Fibroblast of villous mesenchyme (primary cell): ENCODE measurements around the gene WARS2. TPM values are rescaled to one million over a fixed set of nuclear protein-coding genes. Genes with fewer than 3 reads are reported as not detected.

ENCODE experiments used
- DNase-seq: peaks from one replicate; pipeline ENCODE4 v3.0.0-alpha.2; 2010; ENCODE audit warnings: low read depth
- H3K4me3 ChIP-seq: 2 replicates; pipeline ENCODE4 v1.5.1; 2011; ENCODE audit warnings: low read depth, mild to moderate bottlenecking, low read length
- CTCF ChIP-seq: IDR thresholded peaks from 2 replicates; pipeline ENCODE4 v1.5.1; 2012; ENCODE audit warnings: low read depth, mild to moderate bottlenecking, low read length; ENCODE audit not compliant: insufficient read depth
- total RNA-seq: library from RNA; depleted of rRNA; stranded (reverse); fragments of >200 nt; gene quantifications from 2 replicates; pipeline ENCODE4 v1.2.3, GENCODE V29; 2012

The WARS2 gene
- total RNA-seq, 1 donor, result 20.3 TPM

GRCh38 chr1:118999348-119000071 lies 140.9 kb downstream of the WARS2 start:
- H3K4me3 ChIP-seq, result no peak overlapping the region
- no peak for TF ChIP-seq CTCF
- no peak for DNase-seq

GRCh38 chr1:118998171-118998570 lies 142.3 kb downstream of the WARS2 start:
- TF ChIP-seq CTCF, result no peak
- no peak overlapping the region for H3K4me3 ChIP-seq
- DNase-seq, result no peak

- no peak for TF ChIP-seq CTCF
- H3K4me3 ChIP-seq, result no peak overlapping the region
- DNase-seq, result no peak
These were observed 143.2 kb downstream of the WARS2 start for GRCh38 chr1:118997225-118997624.

GRCh38 chr1:118995312-118996016 lies 145.0 kb downstream of the WARS2 start:
- H3K4me3 ChIP-seq, result no peak overlapping the region
- TF ChIP-seq CTCF, result no peak
- DNase-seq, result no peak

GRCh38 chr1:118993700-118994026 lies 146.8 kb downstream of the WARS2 start:
- DNase-seq, result no peak
- no peak for TF ChIP-seq CTCF
- no peak overlapping the region for H3K4me3 ChIP-seq

GRCh38 chr1:118992868-118993699 lies 147.4 kb downstream of the WARS2 start:
- no peak for DNase-seq
- no peak for TF ChIP-seq CTCF
- H3K4me3 ChIP-seq, result no peak overlapping the region
